ENCODE measurements around the gene H2BK1. TPM values are rescaled to one million over a fixed set of nuclear protein-coding genes. Genes with fewer than 3 reads are reported as not detected.

H2BK1 gene
- total RNA-seq, 2 experiments from 2014 or later, result not detected

DNA sequence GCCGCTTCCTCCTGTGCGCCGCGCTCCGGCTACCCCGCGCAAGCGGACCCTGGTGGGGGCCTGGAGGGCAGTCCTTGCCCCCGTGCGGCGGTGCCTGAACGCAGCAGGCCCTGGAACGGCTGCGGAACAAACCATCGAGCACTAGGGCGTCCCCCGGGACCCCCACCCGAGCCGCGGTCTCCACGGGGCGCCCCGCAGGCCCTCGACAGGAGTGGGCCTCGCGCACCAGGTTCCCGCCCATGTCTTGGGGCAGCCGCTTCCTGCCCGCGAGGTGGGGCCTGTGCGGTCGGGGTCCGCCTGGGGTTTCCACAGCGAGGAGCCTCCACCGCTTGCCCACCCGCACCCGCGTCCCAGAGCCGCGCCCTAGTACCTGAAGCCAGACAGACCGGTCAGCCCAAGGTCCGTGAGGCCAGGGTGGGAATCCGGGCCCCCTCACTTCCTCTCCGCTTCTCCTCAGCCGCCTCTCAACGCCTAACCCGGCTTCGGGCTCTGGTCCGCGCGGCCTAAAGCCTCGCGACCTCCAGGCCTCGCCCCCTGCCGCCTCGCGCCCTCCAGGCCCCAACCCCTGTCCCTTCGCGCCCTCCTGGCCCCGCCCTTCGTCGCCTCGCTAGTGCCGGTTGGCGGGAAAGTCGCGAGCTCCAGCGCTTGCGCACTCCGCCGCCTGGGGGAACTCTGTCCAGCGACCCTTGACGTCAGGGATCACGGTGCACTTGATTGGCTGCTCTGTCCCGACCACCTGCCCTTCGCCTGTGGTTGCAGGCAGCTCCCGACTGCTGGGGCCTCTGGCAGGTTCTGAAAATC, 35.8 kb downstream of the H2BK1 start:
- no peak overlapping the region for H3K4me3 Mint-ChIP-seq
- H3K36me3 Mint-ChIP-seq (ENCODE audit: low read depth), result no peaks in the 10 kb centered on the region
- H3K27ac Mint-ChIP-seq, result no peak overlapping the region
- TF ChIP-seq CTCF (IDR thresholded peaks at IDR 0.05), result no peak
- CTCF ChIA-PET, result interaction anchor here (1.3 kb wide), 1 partner anchor 51 kb away, joined by 4 read pairs; no protein-coding TSS in a partner anchor
- no peaks in the 10 kb centered on the region for H3K4me1 Mint-ChIP-seq (ENCODE audit: low read depth)
- intact Hi-C loops (cut with micrococcal nuclease), result no loop called here
- POLR2A ChIA-PET, result no interaction called here
- no peaks in the 10 kb centered on the region for H3K9me3 Mint-ChIP-seq
- peak; percentile 40 for DNase-seq
- H3K27me3 Mint-ChIP-seq, result peaks cover 40% of the 10 kb centered on the region
- peak; percentile 43 for ATAC-seq

DNA sequence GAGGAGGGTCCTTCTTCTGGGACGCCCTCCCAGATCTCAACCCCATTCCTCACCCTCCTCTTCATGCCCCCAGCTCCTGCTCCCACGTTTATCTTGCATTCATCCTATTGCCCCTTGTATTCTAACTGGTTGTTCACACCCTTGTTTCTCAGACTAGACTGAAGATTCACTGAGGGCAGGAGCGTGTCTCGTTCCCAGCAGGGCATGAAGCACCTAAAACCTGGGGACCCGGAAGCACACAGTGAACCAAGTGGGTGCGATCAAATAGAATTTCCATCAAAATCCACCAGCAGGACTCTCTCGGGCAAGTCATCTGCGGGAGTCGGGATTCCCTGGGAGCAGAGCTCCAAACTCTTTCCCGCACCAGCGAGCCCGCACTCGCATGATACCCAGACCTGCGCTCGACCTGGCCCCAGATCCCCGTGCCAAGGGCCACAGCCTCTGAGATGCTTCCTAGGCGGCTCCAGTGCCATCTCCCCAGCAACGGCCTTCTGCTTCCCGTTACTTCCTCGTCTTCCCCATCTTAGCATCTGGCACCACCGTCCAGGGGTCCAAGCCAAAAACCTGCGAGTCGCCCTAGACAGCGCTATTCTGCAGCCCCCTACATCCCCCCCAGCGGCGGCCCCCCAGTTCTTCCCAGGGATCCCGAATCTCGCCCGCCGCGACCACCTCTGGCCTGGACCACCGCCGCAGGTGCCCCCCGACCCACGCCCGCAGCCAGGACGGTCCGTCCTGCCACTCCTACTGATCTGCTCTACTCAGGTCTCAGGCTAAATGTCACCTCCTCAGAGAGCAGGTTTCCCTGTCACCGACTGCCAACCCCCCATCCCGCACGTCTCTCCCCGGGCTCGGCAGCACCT, 36.7 kb downstream of the H2BK1 start:
- H3K36me3 Mint-ChIP-seq (ENCODE audit: low read depth), result no peaks in the 10 kb centered on the region
- H3K27me3 Mint-ChIP-seq, result peaks cover 47% of the 10 kb centered on the region
- H3K4me1 Mint-ChIP-seq (ENCODE audit: low read depth), result no peaks in the 10 kb centered on the region
- CTCF ChIA-PET, result interaction anchor here (1.3 kb wide), 1 partner anchor 50 kb away, joined by 4 read pairs; no protein-coding TSS in a partner anchor
- DNase-seq (no peak), ATAC-seq (no peak)
- H3K4me3 Mint-ChIP-seq, result no peak overlapping the region
- H3K9me3 Mint-ChIP-seq, result no peaks in the 10 kb centered on the region
- intact Hi-C loops (cut with micrococcal nuclease), result no loop called here
- TF ChIP-seq CTCF (IDR thresholded peaks at IDR 0.05), result no peak
- POLR2A ChIA-PET, result no interaction called here
- H3K27ac Mint-ChIP-seq, result no peak overlapping the region

GRCh38 chr7:151172273-151173141, 37.8 kb downstream of the H2BK1 start:
- DNase-seq, result peak; percentile 84
- CTCF ChIA-PET, result interaction anchor here (0.7 to 1.3 kb wide), 11 partner anchors 9 to 175 kb away, joined by 3 to 12 read pairs (median 4); partner anchors contain the start of gene ABCF2
- no peaks in the 10 kb centered on the region for H3K9me3 Mint-ChIP-seq
- no peak overlapping the region for H3K27ac Mint-ChIP-seq
- H3K4me1 Mint-ChIP-seq (ENCODE audit: low read depth), result peaks cover 3% of the 10 kb centered on the region
- peaks cover 53% of the 10 kb centered on the region for H3K27me3 Mint-ChIP-seq
- POLR2A ChIA-PET, result interaction anchor here (0.9 kb wide), 1 partner anchor 36 kb away, joined by 3 read pairs; no protein-coding TSS in a partner anchor
- intact Hi-C loops (cut with micrococcal nuclease), result loop anchor here (1.0 kb wide), 1 partner anchor 48 kb away; no protein-coding TSS in a partner anchor
- H3K4me3 Mint-ChIP-seq, result no peak overlapping the region
- ATAC-seq, result peak; percentile 88
- peak; percentile 100 for TF ChIP-seq CTCF (IDR thresholded peaks at IDR 0.05)
- H3K36me3 Mint-ChIP-seq (ENCODE audit: low read depth), result no peaks in the 10 kb centered on the region

- intact Hi-C loops (cut with micrococcal nuclease), result no loop called here
- no peak overlapping the region for H3K27ac Mint-ChIP-seq
- ATAC-seq (no peak), DNase-seq (no peak)
- TF ChIP-seq CTCF (IDR thresholded peaks at IDR 0.05), result no peak
- CTCF ChIA-PET, result interaction anchor here (0.8 to 5.9 kb wide), 16 partner anchors 10 to 271 kb away, joined by 3 to 38 read pairs (median 5); partner anchors contain the start of genes ABCF2 and SMARCD3
- no peaks in the 10 kb centered on the region for H3K9me3 Mint-ChIP-seq
- POLR2A ChIA-PET, result no interaction called here
- H3K36me3 Mint-ChIP-seq (ENCODE audit: low read depth), result no peaks in the 10 kb centered on the region
- peaks cover 50% of the 10 kb centered on the region for H3K27me3 Mint-ChIP-seq
- peaks cover 3% of the 10 kb centered on the region for H3K4me1 Mint-ChIP-seq (ENCODE audit: low read depth)
- peak overlapping the region; percentile 54 for H3K4me3 Mint-ChIP-seq
These were observed 41.5 kb downstream of the H2BK1 start for GRCh38 chr7:151168787-151169162.
